Keratinocyte (primary cell): ENCODE results near the gene BCL2L1.

ENCODE experiments used
- CTCF ChIP-seq, 3 experiments: IDR thresholded peaks in 1 of 3; conservative IDR thresholded peaks in 1 of 3; optimal IDR thresholded peaks in 1 of 3; 2 replicates in 2 of 3; 3 replicates in 1 of 3; pipeline versions ENCODE3 to v1.5.1; 2011; ENCODE audit warnings: low read length in 3 of 3, mild to moderate bottlenecking in 3 of 3, moderate library complexity in 2 of 3, control low read depth in 1 of 3, inconsistent platforms in 1 of 3; ENCODE audit not compliant: insufficient read depth in 2 of 3; ENCODE audit errors: extremely low read depth in 1 of 3
- EZH2 ChIP-seq: IDR thresholded peaks from one replicate; pipeline ENCODE4 v1.6.1; 2012; ENCODE audit warnings: inconsistent platforms, mild to moderate bottlenecking, low read length, moderate library complexity

DNA sequence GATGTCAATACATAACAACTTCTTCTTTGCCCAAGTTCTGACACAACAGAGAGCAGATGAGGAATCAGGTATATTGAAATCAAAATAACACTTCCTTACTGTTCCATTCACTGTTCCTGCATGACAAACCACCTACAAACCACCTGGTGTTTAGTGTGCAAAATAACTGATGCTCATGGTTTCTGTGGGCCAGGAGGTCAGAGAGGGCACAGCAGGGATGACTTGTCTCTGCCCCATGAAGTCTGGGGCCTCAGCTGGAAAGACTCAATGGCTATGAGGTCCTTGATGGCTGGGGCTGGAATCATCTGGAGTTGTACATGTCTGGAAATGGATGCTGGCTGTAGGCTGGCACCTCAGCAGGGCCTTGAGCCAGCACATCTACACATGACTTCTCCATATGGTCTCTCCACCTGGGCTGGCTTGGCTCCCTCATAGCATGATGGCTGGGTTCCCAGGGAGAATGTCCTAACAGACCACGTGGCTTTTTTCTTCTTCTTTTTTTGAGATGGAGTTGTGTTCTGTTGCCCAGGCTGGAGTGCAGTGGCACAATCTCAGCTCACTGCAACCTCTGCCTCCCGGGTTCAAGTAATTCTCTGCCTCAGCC is 92.4 kb downstream of the BCL2L1 start:
- no peak for TF ChIP-seq CTCF (optimal IDR thresholded peaks at IDR 0.05 in 1 of 3, IDR thresholded peaks at IDR 0.05 in 1 of 3, conservative IDR thresholded peaks at IDR 0.05 in 1 of 3; ENCODE audit: extremely low read depth in 1 of 3, insufficient read depth in 2 of 3, low read length in 3 of 3)
- TF ChIP-seq EZH2: no peak
